PFSK-1 (cell line): ENCODE data around the gene CNDP2.

Experiments used
- FOXP2 ChIP-seq: optimal IDR thresholded peaks from 2 replicates; pipeline ENCODE3; 2011; ENCODE audit warnings: borderline replicate concordance, control low read depth, inconsistent platforms; ENCODE audit not compliant: insufficient read depth; ENCODE audit errors: extremely low read length, extremely low read depth
- POLR2AphosphoS5 ChIP-seq: IDR thresholded peaks from 2 replicates; pipeline ENCODE4 v1.6.1; 2012; ENCODE audit warnings: low read depth, mild to moderate bottlenecking, control low read depth, low read length, moderate library complexity
- SIN3A ChIP-seq: IDR thresholded peaks from 2 replicates; pipeline ENCODE4 v1.6.1; 2012; ENCODE audit warnings: mild to moderate bottlenecking, low read length, moderate library complexity, borderline replicate concordance; ENCODE audit not compliant: insufficient read depth
- TAF1 ChIP-seq: IDR thresholded peaks from 2 replicates; pipeline ENCODE4 v1.6.1; 2012; ENCODE audit warnings: low read length, control low read depth, borderline replicate concordance; ENCODE audit not compliant: insufficient read depth
- TF ChIP-seq, protein P1 (sequence below), 2 experiments: IDR thresholded peaks; 2 replicates each; pipeline versions ENCODE4 v1.6.1 to v1.8.0; 2011 to 2012; ENCODE audit warnings: low read depth in 2 of 2, low read length in 2 of 2, control low read depth in 1 of 2, inconsistent platforms in 1 of 2, mild to moderate bottlenecking in 1 of 2, moderate library complexity in 1 of 2; ENCODE audit not compliant: insufficient read depth in 1 of 2

DNA sequence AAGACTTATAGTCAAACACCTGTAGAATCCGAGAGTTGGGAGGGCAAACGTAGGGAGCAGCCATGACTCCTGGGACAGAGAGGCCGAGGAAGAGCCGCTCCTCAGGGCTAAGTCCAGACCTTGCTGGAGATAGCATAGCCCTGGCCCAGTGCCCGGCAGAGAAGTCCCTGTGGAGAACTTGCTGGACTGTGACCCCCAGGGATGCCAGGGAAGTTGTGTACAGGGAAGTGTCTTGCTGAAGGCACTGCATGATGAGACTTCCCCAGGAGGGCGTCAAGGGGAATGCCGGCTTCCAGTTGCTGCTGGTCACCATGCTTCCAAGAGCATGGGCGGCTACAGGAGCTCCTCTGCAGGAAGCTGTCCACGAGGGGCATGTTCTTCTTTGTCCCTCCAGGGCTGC is 29.6 kb downstream of the CNDP2 start:
- TF ChIP-seq POLR2AphosphoS5: no peak
- TF ChIP-seq, protein P1, sequence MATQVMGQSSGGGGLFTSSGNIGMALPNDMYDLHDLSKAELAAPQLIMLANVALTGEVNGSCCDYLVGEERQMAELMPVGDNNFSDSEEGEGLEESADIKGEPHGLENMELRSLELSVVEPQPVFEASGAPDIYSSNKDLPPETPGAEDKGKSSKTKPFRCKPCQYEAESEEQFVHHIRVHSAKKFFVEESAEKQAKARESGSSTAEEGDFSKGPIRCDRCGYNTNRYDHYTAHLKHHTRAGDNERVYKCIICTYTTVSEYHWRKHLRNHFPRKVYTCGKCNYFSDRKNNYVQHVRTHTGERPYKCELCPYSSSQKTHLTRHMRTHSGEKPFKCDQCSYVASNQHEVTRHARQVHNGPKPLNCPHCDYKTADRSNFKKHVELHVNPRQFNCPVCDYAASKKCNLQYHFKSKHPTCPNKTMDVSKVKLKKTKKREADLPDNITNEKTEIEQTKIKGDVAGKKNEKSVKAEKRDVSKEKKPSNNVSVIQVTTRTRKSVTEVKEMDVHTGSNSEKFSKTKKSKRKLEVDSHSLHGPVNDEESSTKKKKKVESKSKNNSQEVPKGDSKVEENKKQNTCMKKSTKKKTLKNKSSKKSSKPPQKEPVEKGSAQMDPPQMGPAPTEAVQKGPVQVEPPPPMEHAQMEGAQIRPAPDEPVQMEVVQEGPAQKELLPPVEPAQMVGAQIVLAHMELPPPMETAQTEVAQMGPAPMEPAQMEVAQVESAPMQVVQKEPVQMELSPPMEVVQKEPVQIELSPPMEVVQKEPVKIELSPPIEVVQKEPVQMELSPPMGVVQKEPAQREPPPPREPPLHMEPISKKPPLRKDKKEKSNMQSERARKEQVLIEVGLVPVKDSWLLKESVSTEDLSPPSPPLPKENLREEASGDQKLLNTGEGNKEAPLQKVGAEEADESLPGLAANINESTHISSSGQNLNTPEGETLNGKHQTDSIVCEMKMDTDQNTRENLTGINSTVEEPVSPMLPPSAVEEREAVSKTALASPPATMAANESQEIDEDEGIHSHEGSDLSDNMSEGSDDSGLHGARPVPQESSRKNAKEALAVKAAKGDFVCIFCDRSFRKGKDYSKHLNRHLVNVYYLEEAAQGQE (IDR thresholded peaks at IDR 0.05; ENCODE audit: insufficient read depth in 1 of 2, low read depth in 2 of 2, low read length in 2 of 2): no peak
- no peak for TF ChIP-seq TAF1
- no peak for TF ChIP-seq FOXP2
- TF ChIP-seq SIN3A: no peak
